ENCODE data around the gene CELSR1.

Gene CELSR1

GRCh38 chr22:46373921-46374662 is 163.3 kb downstream of the CELSR1 start:
- Histone ChIP-seq H3K27me3 (ENCODE audit: control insufficient read depth, insufficient read depth, low read length) (no peaks in the 10 kb centered on the region), H3K9me3 (ENCODE audit: control insufficient read depth, insufficient read depth, low read length) (no peaks in the 10 kb centered on the region), H3K4me3 (ENCODE audit: low read length) (no peak overlapping the region), H3K36me3 (ENCODE audit: control insufficient read depth, insufficient read depth, low read length) (no peaks in the 10 kb centered on the region; the same call in 1 of the 2 replicates), H3K4me1 (ENCODE audit: control insufficient read depth, insufficient read depth, low read length) (peaks cover 13% of the 10 kb centered on the region), H3K27ac (ENCODE audit: low read length) (no peak overlapping the region)
- WGBS (ENCODE audit: insufficient coverage, insufficient read length) = no CpG with 5 or more reads among the region's 31 CpGs
- no peak for DNase-seq (ENCODE audit: low read depth, low spot score)

- WGBS (ENCODE audit: insufficient coverage, insufficient read length) = no CpG with 5 or more reads among the region's 8 CpGs
- Histone ChIP-seq H3K36me3 (ENCODE audit: control insufficient read depth, insufficient read depth, low read length) (no peaks in the 10 kb centered on the region; the same call in 1 of the 2 replicates), H3K4me1 (ENCODE audit: control insufficient read depth, insufficient read depth, low read length) (peaks cover 6% of the 10 kb centered on the region), H3K27ac (ENCODE audit: low read length) (no peak overlapping the region), H3K27me3 (ENCODE audit: control insufficient read depth, insufficient read depth, low read length) (no peaks in the 10 kb centered on the region), H3K4me3 (ENCODE audit: low read length) (no peak overlapping the region), H3K9me3 (ENCODE audit: control insufficient read depth, insufficient read depth, low read length) (no peaks in the 10 kb centered on the region)
- no peak for DNase-seq (ENCODE audit: low read depth, low spot score)
These were observed 164.3 kb downstream of the CELSR1 start for GRCh38 chr22:46373159-46373558.

- H3K27ac ChIP-seq (ENCODE audit: low read length) = no peak overlapping the region
- H3K9me3 ChIP-seq (ENCODE audit: control insufficient read depth, insufficient read depth, low read length) = no peaks in the 10 kb centered on the region
- no peak for DNase-seq (ENCODE audit: low read depth, low spot score)
- H3K4me3 ChIP-seq (ENCODE audit: low read length) = no peak overlapping the region
- no peaks in the 10 kb centered on the region for H3K27me3 ChIP-seq (ENCODE audit: control insufficient read depth, insufficient read depth, low read length)
- H3K4me1 ChIP-seq (ENCODE audit: control insufficient read depth, insufficient read depth, low read length) = peaks cover 6% of the 10 kb centered on the region
- H3K36me3 ChIP-seq (ENCODE audit: control insufficient read depth, insufficient read depth, low read length) = no peaks in the 10 kb centered on the region; the same call in 1 of the 2 replicates
- WGBS (ENCODE audit: insufficient coverage, insufficient read length) = no CpG with 5 or more reads among the region's 18 CpGs
These were observed 164.7 kb downstream of the CELSR1 start for GRCh38 chr22:46372686-46373085.

GRCh38 chr22:46371623-46372226 is 165.7 kb downstream of the CELSR1 start:
- Histone ChIP-seq H3K9me3 (ENCODE audit: control insufficient read depth, insufficient read depth, low read length) (no peaks in the 10 kb centered on the region), H3K4me1 (ENCODE audit: control insufficient read depth, insufficient read depth, low read length) (peaks cover 5% of the 10 kb centered on the region), H3K27me3 (ENCODE audit: control insufficient read depth, insufficient read depth, low read length) (no peaks in the 10 kb centered on the region), H3K27ac (ENCODE audit: low read length) (no peak overlapping the region), H3K4me3 (ENCODE audit: low read length) (no peak overlapping the region), H3K36me3 (ENCODE audit: control insufficient read depth, insufficient read depth, low read length) (no peaks in the 10 kb centered on the region; the same call in 1 of the 2 replicates)
- WGBS (ENCODE audit: insufficient coverage, insufficient read length) = 100% methylated on average over 2 of the region's 2 CpGs
- no peak for DNase-seq (ENCODE audit: low read depth, low spot score)

- no peaks in the 10 kb centered on the region for H3K27me3 ChIP-seq (ENCODE audit: control insufficient read depth, insufficient read depth, low read length)
- H3K4me3 ChIP-seq (ENCODE audit: low read length) = no peak overlapping the region
- no CpG with 5 or more reads among the region's 15 CpGs for WGBS (ENCODE audit: insufficient coverage, insufficient read length)
- H3K27ac ChIP-seq (ENCODE audit: low read length) = no peak overlapping the region
- DNase-seq (ENCODE audit: low read depth, low spot score) = no peak
- no peaks in the 10 kb centered on the region; the same call in 1 of the 2 replicates for H3K36me3 ChIP-seq (ENCODE audit: control insufficient read depth, insufficient read depth, low read length)
- H3K9me3 ChIP-seq (ENCODE audit: control insufficient read depth, insufficient read depth, low read length) = no peaks in the 10 kb centered on the region
- H3K4me1 ChIP-seq (ENCODE audit: control insufficient read depth, insufficient read depth, low read length) = peaks cover 7% of the 10 kb centered on the region
These were observed 166.7 kb downstream of the CELSR1 start for GRCh38 chr22:46370584-46371291.

GRCh38 chr22:46369716-46370583 is 167.5 kb downstream of the CELSR1 start:
- no peak overlapping the region for H3K4me3 ChIP-seq (ENCODE audit: low read length)
- WGBS (ENCODE audit: insufficient coverage, insufficient read length) = no CpG with 5 or more reads among the region's 25 CpGs
- no peaks in the 10 kb centered on the region; the same call in 1 of the 2 replicates for H3K36me3 ChIP-seq (ENCODE audit: control insufficient read depth, insufficient read depth, low read length)
- no peak for DNase-seq (ENCODE audit: low read depth, low spot score)
- H3K9me3 ChIP-seq (ENCODE audit: control insufficient read depth, insufficient read depth, low read length) = no peaks in the 10 kb centered on the region
- H3K4me1 ChIP-seq (ENCODE audit: control insufficient read depth, insufficient read depth, low read length) = peaks cover 7% of the 10 kb centered on the region
- H3K27ac ChIP-seq (ENCODE audit: low read length) = no peak overlapping the region
- no peaks in the 10 kb centered on the region for H3K27me3 ChIP-seq (ENCODE audit: control insufficient read depth, insufficient read depth, low read length)

GRCh38 chr22:46368871-46369715 is 168.3 kb downstream of the CELSR1 start:
- no CpG with 5 or more reads among the region's 31 CpGs for WGBS (ENCODE audit: insufficient coverage, insufficient read length)
- Histone ChIP-seq H3K9me3 (ENCODE audit: control insufficient read depth, insufficient read depth, low read length) (no peaks in the 10 kb centered on the region), H3K27ac (ENCODE audit: low read length) (no peak overlapping the region), H3K27me3 (ENCODE audit: control insufficient read depth, insufficient read depth, low read length) (no peaks in the 10 kb centered on the region), H3K4me3 (ENCODE audit: low read length) (no peak overlapping the region), H3K4me1 (ENCODE audit: control insufficient read depth, insufficient read depth, low read length) (peaks cover 7% of the 10 kb centered on the region), H3K36me3 (ENCODE audit: control insufficient read depth, insufficient read depth, low read length) (no peaks in the 10 kb centered on the region; the same call in 1 of the 2 replicates)
- DNase-seq (ENCODE audit: low read depth, low spot score) = no peak

GRCh38 chr22:46368422-46368821 is 169.0 kb downstream of the CELSR1 start:
- Histone ChIP-seq H3K4me1 (ENCODE audit: control insufficient read depth, insufficient read depth, low read length) (peaks cover 7% of the 10 kb centered on the region), H3K9me3 (ENCODE audit: control insufficient read depth, insufficient read depth, low read length) (no peaks in the 10 kb centered on the region), H3K4me3 (ENCODE audit: low read length) (no peak overlapping the region), H3K27me3 (ENCODE audit: control insufficient read depth, insufficient read depth, low read length) (no peaks in the 10 kb centered on the region), H3K27ac (ENCODE audit: low read length) (no peak overlapping the region), H3K36me3 (ENCODE audit: control insufficient read depth, insufficient read depth, low read length) (no peaks in the 10 kb centered on the region; the same call in 1 of the 2 replicates)
- no CpG with 5 or more reads among the region's 12 CpGs for WGBS (ENCODE audit: insufficient coverage, insufficient read length)
- no peak for DNase-seq (ENCODE audit: low read depth, low spot score)

GRCh38 chr22:46367707-46368191 is 169.7 kb downstream of the CELSR1 start:
- no peak overlapping the region for H3K4me3 ChIP-seq (ENCODE audit: low read length)
- H3K4me1 ChIP-seq (ENCODE audit: control insufficient read depth, insufficient read depth, low read length) = peaks cover 7% of the 10 kb centered on the region
- no peaks in the 10 kb centered on the region; the same call in 1 of the 2 replicates for H3K36me3 ChIP-seq (ENCODE audit: control insufficient read depth, insufficient read depth, low read length)
- no peaks in the 10 kb centered on the region for H3K9me3 ChIP-seq (ENCODE audit: control insufficient read depth, insufficient read depth, low read length)
- no CpG with 5 or more reads among the region's 19 CpGs for WGBS (ENCODE audit: insufficient coverage, insufficient read length)
- no peaks in the 10 kb centered on the region for H3K27me3 ChIP-seq (ENCODE audit: control insufficient read depth, insufficient read depth, low read length)
- no peak overlapping the region for H3K27ac ChIP-seq (ENCODE audit: low read length)
- peak; percentile 68 for DNase-seq (ENCODE audit: low read depth, low spot score)
